PC-3 (cell line): ENCODE results near the gene L3MBTL2.

Source experiments
- CTCF ChIP-seq: fragments of 300-600 bp; sonication (generic); conservative IDR thresholded peaks from 2 replicates; pipeline ENCODE4 v1.5.1; 2017; ENCODE audit warnings: antibody characterized with exemption, low read depth, mild to moderate bottlenecking, low read length
- EZH2 ChIP-seq: fragments of 300-600 bp; sonication (generic); IDR thresholded peaks from one replicate; pipeline ENCODE4 v1.6.1; 2017; ENCODE audit warnings: antibody characterized with exemption, mild to moderate bottlenecking, low read length; ENCODE audit not compliant: unreplicated experiment
- EZH2phosphoT487 ChIP-seq: fragments of 300-600 bp; sonication (generic); IDR thresholded peaks from 2 replicates; pipeline ENCODE4 v1.6.1; 2018; ENCODE audit warnings: mild to moderate bottlenecking, antibody characterized with exemption, low read length, borderline replicate concordance

DNA sequence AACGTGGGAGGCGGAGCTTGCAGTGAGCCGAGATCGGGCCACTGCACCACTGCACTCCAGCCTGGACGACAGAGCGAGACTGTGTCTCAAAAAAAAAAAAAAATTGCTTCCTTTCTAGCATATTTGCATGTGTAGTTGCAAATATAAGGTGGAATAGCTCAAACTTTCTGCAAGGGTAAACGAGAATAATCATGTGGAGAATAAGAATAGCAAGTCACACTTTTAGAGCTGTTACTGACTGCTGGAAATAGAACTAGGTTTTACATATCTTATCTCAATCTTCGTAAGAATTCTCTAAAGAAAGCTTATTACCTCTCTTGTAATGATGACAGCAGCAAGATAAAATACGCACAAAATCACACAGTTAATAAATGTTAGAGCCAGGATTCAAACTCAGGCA, 1.6 kb downstream of the L3MBTL2 start:
- TF ChIP-seq CTCF: no peak
- no peak for TF ChIP-seq EZH2
- no peak for TF ChIP-seq EZH2phosphoT487
